ENCODE results near the gene KSR1.

Gene KSR1

GRCh38 chr17:27486741-27487140 lies 30.5 kb downstream of the KSR1 start:
- TF ChIP-seq CSRNP3 (CRISPR knock-in tag; IDR thresholded peaks at IDR 0.05) (no peak), SNAI2 (CRISPR knock-in tag; IDR thresholded peaks at IDR 0.05) (no peak), TOX (CRISPR knock-in tag; IDR thresholded peaks at IDR 0.05; ENCODE audit: borderline replicate concordance) (no peak)
- TF ChIP-seq, protein P1, sequence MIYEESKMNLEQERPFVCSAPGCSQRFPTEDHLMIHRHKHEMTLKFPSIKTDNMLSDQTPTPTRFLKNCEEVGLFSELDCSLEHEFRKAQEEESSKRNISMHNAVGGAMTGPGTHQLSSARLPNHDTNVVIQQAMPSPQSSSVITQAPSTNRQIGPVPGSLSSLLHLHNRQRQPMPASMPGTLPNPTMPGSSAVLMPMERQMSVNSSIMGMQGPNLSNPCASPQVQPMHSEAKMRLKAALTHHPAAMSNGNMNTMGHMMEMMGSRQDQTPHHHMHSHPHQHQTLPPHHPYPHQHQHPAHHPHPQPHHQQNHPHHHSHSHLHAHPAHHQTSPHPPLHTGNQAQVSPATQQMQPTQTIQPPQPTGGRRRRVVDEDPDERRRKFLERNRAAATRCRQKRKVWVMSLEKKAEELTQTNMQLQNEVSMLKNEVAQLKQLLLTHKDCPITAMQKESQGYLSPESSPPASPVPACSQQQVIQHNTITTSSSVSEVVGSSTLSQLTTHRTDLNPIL (CRISPR knock-in tag; IDR thresholded peaks at IDR 0.05; ENCODE audit: low read depth) = no peak
- ATAC-seq = no peak

DNA sequence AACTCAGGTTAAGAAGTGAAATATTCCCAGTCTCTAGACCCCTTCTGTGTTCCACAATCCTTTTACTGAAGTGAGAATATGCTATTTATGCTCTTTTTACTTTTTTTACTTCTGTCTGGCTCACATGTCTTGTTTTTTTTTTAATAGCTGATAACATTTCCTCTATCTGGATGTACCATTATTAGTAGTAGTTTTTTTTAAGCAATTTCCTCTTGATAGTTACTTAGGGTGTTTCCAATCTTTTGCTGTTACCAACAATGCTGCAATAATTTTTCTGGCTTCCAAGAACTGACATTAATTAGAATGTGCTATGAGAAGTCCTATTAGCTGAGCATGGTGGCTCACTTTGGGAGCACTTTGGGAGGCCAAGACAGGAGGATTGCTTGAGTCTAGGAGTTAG lies 32.0 kb downstream of the KSR1 start:
- TF ChIP-seq ZNF8 (CRISPR knock-in tag; IDR thresholded peaks at IDR 0.05) (no peak), ISL1 (CRISPR knock-in tag; IDR thresholded peaks at IDR 0.05) (no peak), ARNTL (CRISPR knock-in tag; IDR thresholded peaks at IDR 0.05; ENCODE audit: borderline replicate concordance, low read depth) (no peak), RARB (CRISPR knock-in tag; IDR thresholded peaks at IDR 0.05) (no peak), SNAI2 (CRISPR knock-in tag; IDR thresholded peaks at IDR 0.05) (no peak), ESRRG (CRISPR knock-in tag; IDR thresholded peaks at IDR 0.05) (no peak), BACH2 (CRISPR knock-in tag; IDR thresholded peaks at IDR 0.05; ENCODE audit: borderline replicate concordance) (no peak), CSDC2 (CRISPR knock-in tag; IDR thresholded peaks at IDR 0.05) (no peak), PPARA (CRISPR knock-in tag; IDR thresholded peaks at IDR 0.05; ENCODE audit: borderline replicate concordance) (no peak), PATZ1 (CRISPR knock-in tag; IDR thresholded peaks at IDR 0.05; ENCODE audit: borderline replicate concordance) (no peak), CSRNP3 (CRISPR knock-in tag; IDR thresholded peaks at IDR 0.05) (no peak), ZFP3 (CRISPR knock-in tag; IDR thresholded peaks at IDR 0.05) (no peak), ZNF565 (CRISPR knock-in tag; conservative IDR thresholded peaks at IDR 0.05; ENCODE audit: low read depth) (no peak), TCF4 (CRISPR knock-in tag; IDR thresholded peaks at IDR 0.05; ENCODE audit: borderline replicate concordance) (no peak)
- TF ChIP-seq, protein P2, sequence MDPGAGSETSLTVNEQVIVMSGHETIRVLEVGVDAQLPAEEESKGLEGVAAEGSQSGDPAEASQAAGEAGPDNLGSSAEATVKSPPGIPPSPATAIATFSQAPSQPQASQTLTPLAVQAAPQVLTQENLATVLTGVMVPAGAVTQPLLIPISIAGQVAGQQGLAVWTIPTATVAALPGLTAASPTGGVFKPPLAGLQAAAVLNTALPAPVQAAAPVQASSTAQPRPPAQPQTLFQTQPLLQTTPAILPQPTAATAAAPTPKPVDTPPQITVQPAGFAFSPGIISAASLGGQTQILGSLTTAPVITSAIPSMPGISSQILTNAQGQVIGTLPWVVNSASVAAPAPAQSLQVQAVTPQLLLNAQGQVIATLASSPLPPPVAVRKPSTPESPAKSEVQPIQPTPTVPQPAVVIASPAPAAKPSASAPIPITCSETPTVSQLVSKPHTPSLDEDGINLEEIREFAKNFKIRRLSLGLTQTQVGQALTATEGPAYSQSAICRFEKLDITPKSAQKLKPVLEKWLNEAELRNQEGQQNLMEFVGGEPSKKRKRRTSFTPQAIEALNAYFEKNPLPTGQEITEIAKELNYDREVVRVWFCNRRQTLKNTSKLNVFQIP (CRISPR knock-in tag; IDR thresholded peaks at IDR 0.05; ENCODE audit: borderline replicate concordance, low read depth) = no peak
- ATAC-seq = no peak

GRCh38 chr17:27489045-27489715 lies 32.9 kb downstream of the KSR1 start:
- TF ChIP-seq CSRNP3 (CRISPR knock-in tag; IDR thresholded peaks at IDR 0.05) (no peak), ISL1 (CRISPR knock-in tag; IDR thresholded peaks at IDR 0.05) (no peak), CSDC2 (CRISPR knock-in tag; IDR thresholded peaks at IDR 0.05) (no peak)

DNA sequence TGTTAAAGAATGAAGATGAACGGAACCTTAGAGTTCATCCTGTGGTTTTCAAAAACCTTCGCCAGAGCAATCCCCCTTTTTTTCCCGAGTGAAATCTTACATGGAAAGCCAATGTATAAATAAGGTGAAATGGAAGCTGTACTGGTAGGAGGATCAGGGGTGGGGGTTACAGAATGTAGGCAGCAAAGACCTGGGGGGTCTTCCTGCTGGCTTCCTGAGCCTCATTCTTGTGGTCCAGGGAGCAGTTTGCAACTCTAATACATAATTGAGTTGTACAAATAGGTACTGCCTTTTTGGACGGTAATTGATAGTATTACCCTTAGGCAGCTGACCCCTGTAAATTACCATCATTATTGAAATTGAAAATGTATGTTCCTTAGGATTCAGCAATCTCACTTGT lies 34.1 kb downstream of the KSR1 start:
- no peak for ATAC-seq
- no peak for TF ChIP-seq PATZ1 (CRISPR knock-in tag; IDR thresholded peaks at IDR 0.05; ENCODE audit: borderline replicate concordance)
- no peak for TF ChIP-seq ZNF565 (CRISPR knock-in tag; conservative IDR thresholded peaks at IDR 0.05; ENCODE audit: low read depth)
- no peak for TF ChIP-seq BACH2 (CRISPR knock-in tag; IDR thresholded peaks at IDR 0.05; ENCODE audit: borderline replicate concordance)
- no peak for TF ChIP-seq ISL1 (CRISPR knock-in tag; IDR thresholded peaks at IDR 0.05)
- TF ChIP-seq, protein P3, sequence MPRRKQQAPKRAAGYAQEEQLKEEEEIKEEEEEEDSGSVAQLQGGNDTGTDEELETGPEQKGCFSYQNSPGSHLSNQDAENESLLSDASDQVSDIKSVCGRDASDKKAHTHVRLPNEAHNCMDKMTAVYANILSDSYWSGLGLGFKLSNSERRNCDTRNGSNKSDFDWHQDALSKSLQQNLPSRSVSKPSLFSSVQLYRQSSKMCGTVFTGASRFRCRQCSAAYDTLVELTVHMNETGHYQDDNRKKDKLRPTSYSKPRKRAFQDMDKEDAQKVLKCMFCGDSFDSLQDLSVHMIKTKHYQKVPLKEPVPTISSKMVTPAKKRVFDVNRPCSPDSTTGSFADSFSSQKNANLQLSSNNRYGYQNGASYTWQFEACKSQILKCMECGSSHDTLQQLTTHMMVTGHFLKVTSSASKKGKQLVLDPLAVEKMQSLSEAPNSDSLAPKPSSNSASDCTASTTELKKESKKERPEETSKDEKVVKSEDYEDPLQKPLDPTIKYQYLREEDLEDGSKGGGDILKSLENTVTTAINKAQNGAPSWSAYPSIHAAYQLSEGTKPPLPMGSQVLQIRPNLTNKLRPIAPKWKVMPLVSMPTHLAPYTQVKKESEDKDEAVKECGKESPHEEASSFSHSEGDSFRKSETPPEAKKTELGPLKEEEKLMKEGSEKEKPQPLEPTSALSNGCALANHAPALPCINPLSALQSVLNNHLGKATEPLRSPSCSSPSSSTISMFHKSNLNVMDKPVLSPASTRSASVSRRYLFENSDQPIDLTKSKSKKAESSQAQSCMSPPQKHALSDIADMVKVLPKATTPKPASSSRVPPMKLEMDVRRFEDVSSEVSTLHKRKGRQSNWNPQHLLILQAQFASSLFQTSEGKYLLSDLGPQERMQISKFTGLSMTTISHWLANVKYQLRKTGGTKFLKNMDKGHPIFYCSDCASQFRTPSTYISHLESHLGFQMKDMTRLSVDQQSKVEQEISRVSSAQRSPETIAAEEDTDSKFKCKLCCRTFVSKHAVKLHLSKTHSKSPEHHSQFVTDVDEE (CRISPR knock-in tag; IDR thresholded peaks at IDR 0.05) = no peak
- TF ChIP-seq ZFP30 (CRISPR knock-in tag; IDR thresholded peaks at IDR 0.05) = no peak
- TF ChIP-seq SNAI2 (CRISPR knock-in tag; IDR thresholded peaks at IDR 0.05) = no peak
- no peak for TF ChIP-seq ZNF70 (CRISPR knock-in tag; IDR thresholded peaks at IDR 0.05)
- TF ChIP-seq ESRRG (CRISPR knock-in tag; IDR thresholded peaks at IDR 0.05) = no peak
- no peak for TF ChIP-seq TCF4 (CRISPR knock-in tag; IDR thresholded peaks at IDR 0.05; ENCODE audit: borderline replicate concordance)
- no peak for TF ChIP-seq RARB (CRISPR knock-in tag; IDR thresholded peaks at IDR 0.05)
- no peak for TF ChIP-seq CSDC2 (CRISPR knock-in tag; IDR thresholded peaks at IDR 0.05)

More at GRCh38 chr17:27489045-27489715, 32.9 kb downstream of the KSR1 start:
- ATAC-seq = peak; percentile 28; the same call in 1 of the 3 replicates

Measured in SK-N-SH treated with all-trans-retinoic acid at 6 μM for 48 hours (cell line).